Lung (tissue), 12 donors: ENCODE data around the gene EHBP1. TPM values are rescaled to one million over a fixed set of nuclear protein-coding genes. Genes with fewer than 3 reads are reported as not detected.
A peak's percentile ranks its signal among the peaks of the same experiment; 100 is the strongest.

ENCODE experiments used
- ATAC-seq: fragments of 200-7000 bp; cut with Tn5 transposase; one replicate; pipeline ENCODE4 v1.9.1; 2020; ENCODE audit warnings: moderate number of reproducible peaks; ENCODE audit not compliant: insufficient read depth, low FRiP score
- DNase-seq, 3 donors: peaks; one replicate each; pipeline ENCODE4 v3.0.0-alpha.2; 2013 to 2017
- H3K27ac ChIP-seq, 2 donors: one replicate each; pipeline ENCODE4 v1.5.1; 2013; ENCODE audit warnings: mild to moderate bottlenecking in 2 of 2, moderate library complexity in 2 of 2, control low read depth in 1 of 2, inconsistent platforms in 1 of 2, low read depth in 1 of 2, low read length in 1 of 2
- H3K27me3 ChIP-seq, 3 donors: one replicate each; pipeline ENCODE4 v1.5.1; 2013; ENCODE audit warnings: low read length in 2 of 3; ENCODE audit not compliant: control insufficient read depth in 3 of 3, insufficient read depth in 3 of 3
- H3K36me3 ChIP-seq, 4 donors: one replicate each; pipeline ENCODE4 v1.5.1; 2013; ENCODE audit warnings: low read length in 4 of 4, mild to moderate bottlenecking in 1 of 4, moderate library complexity in 1 of 4; ENCODE audit not compliant: control insufficient read depth in 4 of 4, insufficient read depth in 4 of 4
- H3K4me1 ChIP-seq, 5 donors: one replicate each; pipeline ENCODE4 v1.5.1; 2013; ENCODE audit warnings: low read length in 5 of 5, mild to moderate bottlenecking in 2 of 5, moderate library complexity in 1 of 5; ENCODE audit not compliant: control insufficient read depth in 5 of 5, insufficient read depth in 5 of 5
- H3K4me3 ChIP-seq: one replicate; pipeline ENCODE4 v1.5.1; 2013; ENCODE audit warnings: mild to moderate bottlenecking, control low read depth, moderate library complexity
- H3K9ac ChIP-seq, 2 donors: one replicate each; pipeline ENCODE4 v1.5.1; 2013; ENCODE audit warnings: low read length in 2 of 2, control low read depth in 1 of 2; ENCODE audit not compliant: insufficient read depth in 1 of 2
- H3K9me3 ChIP-seq, 4 donors: one replicate each; pipeline ENCODE4 v1.5.1; 2013; ENCODE audit warnings: low read length in 3 of 4, mild to moderate bottlenecking in 1 of 4, moderate library complexity in 1 of 4; ENCODE audit not compliant: control insufficient read depth in 4 of 4, insufficient read depth in 3 of 4
- CTCF ChIP-seq: IDR thresholded peaks from 2 replicates; pipeline ENCODE4 v1.5.1; 2012; ENCODE audit warnings: mild to moderate bottlenecking; ENCODE audit errors: control extremely low read depth, extremely low read depth
- WGBS, 2 donors: extraction: QIAGEN DNeasy Blood & Tissue Kit; methylation state at CpG; one replicate each; pipeline ENCODE4 v1.1.7; 2013; 5-methylcytosine and 5-hydroxymethylcytosine counted together
- polyA plus RNA-seq, 2 donors: library from polyadenylated mRNA; stranded (reverse); fragments of 200-250 nt; gene quantifications; one replicate each; pipeline ENCODE4 v1.2.1, GENCODE V29; 2013
- total RNA-seq, 2 donors: library from RNA; depleted of rRNA in 1 of 2; stranded (reverse); fragments of >200 nt in 1 of 2; gene quantifications; one replicate each; pipeline ENCODE4 v1.2.1, GENCODE V29; 2014 to 2021
- donor health status: control.
- donor health status: control.
- donor health status: Bipolar disorder and iron deficiency.
- donor health status: healthy.
- donor health status: DM: yes; HTN: yes; CAD: no.

EHBP1 gene
- total and polyA plus RNA-seq, 4 donors: 7.9 to 83.2 (median 22.7) TPM

DNA sequence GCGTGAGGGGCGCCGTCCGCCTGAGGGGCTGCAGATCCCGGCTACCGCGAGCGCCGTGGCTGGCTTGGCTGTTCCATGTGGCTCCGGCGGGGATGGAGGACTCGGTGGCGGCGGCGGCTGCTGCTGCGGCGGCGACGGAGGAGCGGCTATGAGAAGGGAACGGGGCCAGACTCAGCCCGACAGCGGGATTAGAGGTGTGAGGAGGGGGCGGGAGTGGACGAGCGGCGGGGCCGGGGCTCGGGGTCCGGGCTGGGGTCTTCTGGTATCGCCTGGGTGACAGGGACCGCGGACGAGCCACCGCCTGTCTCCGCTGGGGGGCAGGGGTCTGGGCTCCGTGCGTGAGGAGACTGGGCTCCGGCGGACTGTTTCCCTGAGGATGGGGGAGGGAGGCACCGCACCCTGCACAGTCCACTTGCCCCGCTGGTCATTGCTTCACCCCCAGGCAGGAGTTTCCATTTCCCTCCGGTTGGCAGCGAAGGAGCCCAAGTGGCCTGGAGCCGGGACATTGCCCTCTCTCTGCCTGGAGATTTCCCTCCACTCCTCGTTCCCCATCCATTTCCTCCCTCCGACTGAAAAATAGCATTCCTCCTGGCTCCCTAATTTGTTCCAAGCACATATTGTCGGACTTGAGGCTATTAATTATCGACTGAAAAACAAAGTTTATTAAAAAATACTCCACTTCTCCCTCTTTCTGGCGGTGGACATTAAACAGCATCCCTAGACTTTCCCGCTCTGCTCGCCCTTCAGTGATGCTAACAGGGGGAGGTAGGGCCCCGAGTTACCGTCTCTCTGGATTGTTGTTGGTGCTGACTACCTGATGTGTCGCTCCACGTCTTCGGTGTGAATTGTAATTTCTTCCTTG is 577 bp downstream of the EHBP1 start:
- ATAC-seq (peak; percentile 10), DNase-seq (peak; percentile 70 to 76 (median 72))
- Histone ChIP-seq H3K9ac (peak overlapping the region; percentile 47 to 52), H3K4me1 (peaks cover 0 to 24% (median 8%) of the 10 kb centered on the region in 5 donors), H3K36me3 (peaks cover 0 to 6% (median 1%) of the 10 kb centered on the region in 4 donors), H3K4me3 (peak overlapping the region; percentile 81), H3K27me3 (no peaks in the 10 kb centered on the region), H3K27ac (peak overlapping the region; percentile 85 to 87), H3K9me3 (no peaks in the 10 kb centered on the region)
- TF ChIP-seq CTCF: no peak
- 2% methylated on average over 46 to 57 of the region's 57 CpGs for WGBS, 2 donors

GRCh38 chr2:62706721-62707521 is 1.4 kb downstream of the EHBP1 start:
- Histone ChIP-seq H3K27ac (no peak overlapping the region), H3K36me3 (peaks cover 0 to 6% (median 3%) of the 10 kb centered on the region in 4 donors), H3K9ac (peak overlapping the region in 1 of 2 donors; percentile 47), H3K4me1 (peaks cover 0 to 24% (median 8%) of the 10 kb centered on the region in 5 donors), H3K4me3 (peak overlapping the region; percentile 81), H3K9me3 (no peaks in the 10 kb centered on the region), H3K27me3 (no peaks in the 10 kb centered on the region)
- ATAC-seq: no peak
- DNase-seq: no peak
- 87% methylated on average over 7 of the region's 7 CpGs for WGBS, 2 donors
- TF ChIP-seq CTCF: no peak

DNA sequence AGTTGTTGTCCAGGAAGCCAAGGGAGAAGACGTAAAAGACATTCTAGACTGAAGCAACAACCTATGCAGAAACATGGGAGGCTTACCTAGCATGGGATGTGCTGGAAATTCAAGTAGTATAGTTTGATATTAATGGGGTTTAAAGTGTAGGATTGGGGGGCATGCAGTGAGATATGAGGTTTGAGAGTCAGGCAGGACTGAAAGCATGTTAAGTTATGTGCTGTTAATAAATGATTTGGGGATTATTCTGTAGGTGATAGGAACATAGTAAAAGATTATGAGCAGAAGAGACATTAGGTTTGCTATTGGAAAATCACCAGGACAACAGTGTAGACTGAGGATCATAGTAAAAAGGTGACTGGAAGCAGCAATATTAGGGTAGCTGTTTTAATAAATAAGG is 3.2 kb downstream of the EHBP1 start:
- peaks cover 0 to 24% (median 8%) of the 10 kb centered on the region in 5 donors for H3K4me1 ChIP-seq
- H3K27ac ChIP-seq: no peak overlapping the region
- TF ChIP-seq CTCF: no peak
- H3K9ac ChIP-seq: no peak overlapping the region
- no peaks in the 10 kb centered on the region for H3K9me3 ChIP-seq
- no peaks in the 10 kb centered on the region for H3K27me3 ChIP-seq
- WGBS, 2 donors: 97% methylated on average over 1 of the region's 1 CpG
- ATAC-seq: no peak
- DNase-seq: no peak
- peaks cover 0 to 6% (median 3%) of the 10 kb centered on the region in 4 donors for H3K36me3 ChIP-seq
- no peak overlapping the region for H3K4me3 ChIP-seq
